ENCODE data around the gene APOA4. TPM values are rescaled to one million over a fixed set of nuclear protein-coding genes. Genes with fewer than 3 reads are reported as not detected.

APOA4 gene
- total and polyA plus RNA-seq, 2 experiments from 2014 or later = not detected

DNA sequence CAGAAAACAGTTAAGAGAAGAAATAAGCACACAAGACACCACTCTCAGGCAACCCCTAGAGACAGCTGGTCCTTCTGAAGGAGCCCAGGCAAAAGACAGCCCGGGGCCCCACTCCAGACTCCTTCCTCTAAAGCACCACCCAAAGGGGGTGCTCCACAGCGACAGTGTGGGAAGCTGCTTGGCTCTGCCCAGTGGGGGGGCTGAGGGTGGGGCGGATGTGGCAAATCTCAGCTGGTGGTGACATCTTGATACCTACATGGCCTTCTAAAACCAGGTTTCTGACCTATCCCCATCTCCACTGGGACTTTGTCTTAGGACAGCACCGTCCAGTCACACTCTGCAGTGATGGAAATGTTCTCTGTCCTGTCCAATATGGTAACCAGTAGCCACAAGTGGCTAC, 24.5 kb upstream of the APOA4 start:
- Histone ChIP-seq H3K36me3 (ENCODE audit: insufficient read depth) (no peaks in the 10 kb centered on the region; the same call in 1 of the 2 replicates), H3K4me2 (no peak overlapping the region), H3K79me2 (replicated peaks; ENCODE audit: insufficient read depth) (no peaks in the 10 kb centered on the region), H3F3A (replicated peaks; ENCODE audit: low read depth) (no peaks in the 10 kb centered on the region), H3K4me3 (no peak overlapping the region), H3K4me1 (ENCODE audit: insufficient read depth) (no peaks in the 10 kb centered on the region), H3K9me2 (ENCODE audit: insufficient read depth) (no peaks in the 10 kb centered on the region), H3K27ac (ENCODE audit: low read depth) (no peak overlapping the region), H3K27me3 (ENCODE audit: insufficient read depth) (no peaks in the 10 kb centered on the region), H2AFZ (no peak overlapping the region), H4K20me1 (replicated peaks; ENCODE audit: insufficient read depth) (no peaks in the 10 kb centered on the region; the same call in 1 of the 2 replicates)
- TF ChIP-seq CREB1 (CRISPR knock-in tag; IDR thresholded peaks at IDR 0.05; ENCODE audit: low read depth) = no peak
- no peak for TF ChIP-seq ETS1 (IDR thresholded peaks at IDR 0.05)
- no peak for TF ChIP-seq CTCF (conservative IDR thresholded peaks at IDR 0.05; ENCODE audit: low read depth in 2 of 2)
- no peak for TF ChIP-seq JUNB (IDR thresholded peaks at IDR 0.05; ENCODE audit: unreplicated experiment)
- TF ChIP-seq, protein P1, sequence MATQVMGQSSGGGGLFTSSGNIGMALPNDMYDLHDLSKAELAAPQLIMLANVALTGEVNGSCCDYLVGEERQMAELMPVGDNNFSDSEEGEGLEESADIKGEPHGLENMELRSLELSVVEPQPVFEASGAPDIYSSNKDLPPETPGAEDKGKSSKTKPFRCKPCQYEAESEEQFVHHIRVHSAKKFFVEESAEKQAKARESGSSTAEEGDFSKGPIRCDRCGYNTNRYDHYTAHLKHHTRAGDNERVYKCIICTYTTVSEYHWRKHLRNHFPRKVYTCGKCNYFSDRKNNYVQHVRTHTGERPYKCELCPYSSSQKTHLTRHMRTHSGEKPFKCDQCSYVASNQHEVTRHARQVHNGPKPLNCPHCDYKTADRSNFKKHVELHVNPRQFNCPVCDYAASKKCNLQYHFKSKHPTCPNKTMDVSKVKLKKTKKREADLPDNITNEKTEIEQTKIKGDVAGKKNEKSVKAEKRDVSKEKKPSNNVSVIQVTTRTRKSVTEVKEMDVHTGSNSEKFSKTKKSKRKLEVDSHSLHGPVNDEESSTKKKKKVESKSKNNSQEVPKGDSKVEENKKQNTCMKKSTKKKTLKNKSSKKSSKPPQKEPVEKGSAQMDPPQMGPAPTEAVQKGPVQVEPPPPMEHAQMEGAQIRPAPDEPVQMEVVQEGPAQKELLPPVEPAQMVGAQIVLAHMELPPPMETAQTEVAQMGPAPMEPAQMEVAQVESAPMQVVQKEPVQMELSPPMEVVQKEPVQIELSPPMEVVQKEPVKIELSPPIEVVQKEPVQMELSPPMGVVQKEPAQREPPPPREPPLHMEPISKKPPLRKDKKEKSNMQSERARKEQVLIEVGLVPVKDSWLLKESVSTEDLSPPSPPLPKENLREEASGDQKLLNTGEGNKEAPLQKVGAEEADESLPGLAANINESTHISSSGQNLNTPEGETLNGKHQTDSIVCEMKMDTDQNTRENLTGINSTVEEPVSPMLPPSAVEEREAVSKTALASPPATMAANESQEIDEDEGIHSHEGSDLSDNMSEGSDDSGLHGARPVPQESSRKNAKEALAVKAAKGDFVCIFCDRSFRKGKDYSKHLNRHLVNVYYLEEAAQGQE (IDR thresholded peaks at IDR 0.05; ENCODE audit: unreplicated experiment) = no peak
- no peak for TF ChIP-seq ZNF331 (CRISPR knock-in tag; IDR thresholded peaks at IDR 0.05; ENCODE audit: low read depth)
- no peak for TF ChIP-seq EZH2phosphoT487 (IDR thresholded peaks at IDR 0.05; ENCODE audit: unreplicated experiment)
- no peak for TF ChIP-seq POLR2AphosphoS5 (IDR thresholded peaks at IDR 0.05; ENCODE audit: low read depth)
- no peak for TF ChIP-seq NANOG (IDR thresholded peaks at IDR 0.05; ENCODE audit: borderline replicate concordance)
- no peak for TF ChIP-seq EZH2 (IDR thresholded peaks at IDR 0.05; ENCODE audit: low read depth, unreplicated experiment)
- TF ChIP-seq, protein P2, sequence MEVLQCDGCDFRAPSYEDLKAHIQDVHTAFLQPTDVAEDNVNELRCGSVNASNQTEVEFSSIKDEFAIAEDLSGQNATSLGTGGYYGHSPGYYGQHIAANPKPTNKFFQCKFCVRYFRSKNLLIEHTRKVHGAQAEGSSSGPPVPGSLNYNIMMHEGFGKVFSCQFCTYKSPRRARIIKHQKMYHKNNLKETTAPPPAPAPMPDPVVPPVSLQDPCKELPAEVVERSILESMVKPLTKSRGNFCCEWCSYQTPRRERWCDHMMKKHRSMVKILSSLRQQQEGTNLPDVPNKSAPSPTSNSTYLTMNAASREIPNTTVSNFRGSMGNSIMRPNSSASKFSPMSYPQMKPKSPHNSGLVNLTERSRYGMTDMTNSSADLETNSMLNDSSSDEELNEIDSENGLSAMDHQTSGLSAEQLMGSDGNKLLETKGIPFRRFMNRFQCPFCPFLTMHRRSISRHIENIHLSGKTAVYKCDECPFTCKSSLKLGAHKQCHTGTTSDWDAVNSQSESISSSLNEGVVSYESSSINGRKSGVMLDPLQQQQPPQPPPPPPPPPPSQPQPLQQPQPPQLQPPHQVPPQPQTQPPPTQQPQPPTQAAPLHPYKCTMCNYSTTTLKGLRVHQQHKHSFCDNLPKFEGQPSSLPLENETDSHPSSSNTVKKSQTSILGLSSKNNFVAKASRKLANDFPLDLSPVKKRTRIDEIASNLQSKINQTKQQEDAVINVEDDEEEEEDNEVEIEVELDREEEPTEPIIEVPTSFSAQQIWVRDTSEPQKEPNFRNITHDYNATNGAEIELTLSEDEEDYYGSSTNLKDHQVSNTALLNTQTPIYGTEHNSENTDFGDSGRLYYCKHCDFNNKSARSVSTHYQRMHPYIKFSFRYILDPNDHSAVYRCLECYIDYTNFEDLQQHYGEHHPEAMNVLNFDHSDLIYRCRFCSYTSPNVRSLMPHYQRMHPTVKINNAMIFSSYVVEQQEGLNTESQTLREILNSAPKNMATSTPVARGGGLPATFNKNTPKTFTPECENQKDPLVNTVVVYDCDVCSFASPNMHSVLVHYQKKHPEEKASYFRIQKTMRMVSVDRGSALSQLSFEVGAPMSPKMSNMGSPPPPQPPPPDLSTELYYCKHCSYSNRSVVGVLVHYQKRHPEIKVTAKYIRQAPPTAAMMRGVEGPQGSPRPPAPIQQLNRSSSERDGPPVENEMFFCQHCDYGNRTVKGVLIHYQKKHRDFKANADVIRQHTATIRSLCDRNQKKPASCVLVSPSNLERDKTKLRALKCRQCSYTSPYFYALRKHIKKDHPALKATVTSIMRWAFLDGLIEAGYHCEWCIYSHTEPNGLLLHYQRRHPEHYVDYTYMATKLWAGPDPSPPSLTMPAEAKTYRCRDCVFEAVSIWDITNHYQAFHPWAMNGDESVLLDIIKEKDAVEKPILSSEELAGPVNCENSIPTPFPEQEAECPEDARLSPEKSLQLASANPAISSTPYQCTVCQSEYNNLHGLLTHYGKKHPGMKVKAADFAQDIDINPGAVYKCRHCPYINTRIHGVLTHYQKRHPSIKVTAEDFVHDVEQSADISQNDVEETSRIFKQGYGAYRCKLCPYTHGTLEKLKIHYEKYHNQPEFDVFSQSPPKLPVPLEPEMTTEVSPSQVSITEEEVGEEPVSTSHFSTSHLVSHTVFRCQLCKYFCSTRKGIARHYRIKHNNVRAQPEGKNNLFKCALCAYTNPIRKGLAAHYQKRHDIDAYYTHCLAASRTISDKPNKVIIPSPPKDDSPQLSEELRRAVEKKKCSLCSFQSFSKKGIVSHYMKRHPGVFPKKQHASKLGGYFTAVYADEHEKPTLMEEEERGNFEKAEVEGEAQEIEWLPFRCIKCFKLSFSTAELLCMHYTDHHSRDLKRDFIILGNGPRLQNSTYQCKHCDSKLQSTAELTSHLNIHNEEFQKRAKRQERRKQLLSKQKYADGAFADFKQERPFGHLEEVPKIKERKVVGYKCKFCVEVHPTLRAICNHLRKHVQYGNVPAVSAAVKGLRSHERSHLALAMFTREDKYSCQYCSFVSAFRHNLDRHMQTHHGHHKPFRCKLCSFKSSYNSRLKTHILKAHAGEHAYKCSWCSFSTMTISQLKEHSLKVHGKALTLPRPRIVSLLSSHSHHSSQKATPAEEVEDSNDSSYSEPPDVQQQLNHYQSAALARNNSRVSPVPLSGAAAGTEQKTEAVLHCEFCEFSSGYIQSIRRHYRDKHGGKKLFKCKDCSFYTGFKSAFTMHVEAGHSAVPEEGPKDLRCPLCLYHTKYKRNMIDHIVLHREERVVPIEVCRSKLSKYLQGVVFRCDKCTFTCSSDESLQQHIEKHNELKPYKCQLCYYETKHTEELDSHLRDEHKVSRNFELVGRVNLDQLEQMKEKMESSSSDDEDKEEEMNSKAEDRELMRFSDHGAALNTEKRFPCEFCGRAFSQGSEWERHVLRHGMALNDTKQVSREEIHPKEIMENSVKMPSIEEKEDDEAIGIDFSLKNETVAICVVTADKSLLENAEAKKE (CRISPR knock-in tag; IDR thresholded peaks at IDR 0.05) = no peak
- no peak for TF ChIP-seq STAT1 (IDR thresholded peaks at IDR 0.05; ENCODE audit: unreplicated experiment)
- no peak for TF ChIP-seq ZNF114 (CRISPR knock-in tag; IDR thresholded peaks at IDR 0.05)
- no peak overlapping the region for H3K4me3 Mint-ChIP-seq
- H3K4me1 Mint-ChIP-seq = no peaks in the 10 kb centered on the region; the same call in 2 of the 3 replicates
- no peak overlapping the region for H3K27ac Mint-ChIP-seq
- no peak for ATAC-seq
- no peak for DNase-seq (ENCODE audit: low spot score)
- H3K27me3 Mint-ChIP-seq (ENCODE audit: insufficient read depth, low read depth, poor library complexity) = peaks cover 8% of the 10 kb centered on the region
- peaks cover 30% of the 10 kb centered on the region for H3K36me3 Mint-ChIP-seq (ENCODE audit: low read depth)
- no peaks in the 10 kb centered on the region for H3K9me3 Mint-ChIP-seq
